ENCODE measurements around the gene SYCP3.
"Not testable (repeated sequence)": the region's sequence is repeated elsewhere in the genome, so short reads cannot be mapped to it uniquely, and the experiment has no call there.

The SYCP3 gene

GRCh38 chr12:101759396-101760047, 20.3 kb upstream of the SYCP3 start:
- no peak for DNase-seq (ENCODE audit: low spot score)

GRCh38 chr12:101750152-101750551, 10.9 kb upstream of the SYCP3 start:
- no peak for DNase-seq (ENCODE audit: low spot score)

GRCh38 chr12:101749657-101750056, 10.4 kb upstream of the SYCP3 start:
- no peak for DNase-seq (ENCODE audit: low spot score)

DNA sequence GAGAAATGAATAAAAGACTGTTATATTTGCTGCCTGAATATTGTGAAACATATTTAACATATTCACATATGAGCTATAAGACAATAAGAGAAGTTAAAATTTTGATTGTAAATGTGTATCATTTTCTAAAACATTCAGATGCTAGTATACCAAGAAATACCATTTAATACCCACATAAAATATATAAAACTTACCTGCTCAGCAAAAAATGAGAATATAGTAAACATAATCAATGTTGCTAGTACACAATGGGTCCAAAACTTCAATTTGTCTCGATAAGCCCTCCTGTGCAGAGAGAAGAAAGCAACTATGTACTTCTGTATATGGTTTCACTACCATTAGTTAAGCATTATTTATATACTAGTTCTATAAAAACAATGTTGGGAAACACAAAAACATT, 9.6 kb upstream of the SYCP3 start:
- DNase-seq (ENCODE audit: low spot score) = no peak

GRCh38 chr12:101747697-101748096, 8.4 kb upstream of the SYCP3 start:
- DNase-seq (ENCODE audit: low spot score) = no peak

DNA sequence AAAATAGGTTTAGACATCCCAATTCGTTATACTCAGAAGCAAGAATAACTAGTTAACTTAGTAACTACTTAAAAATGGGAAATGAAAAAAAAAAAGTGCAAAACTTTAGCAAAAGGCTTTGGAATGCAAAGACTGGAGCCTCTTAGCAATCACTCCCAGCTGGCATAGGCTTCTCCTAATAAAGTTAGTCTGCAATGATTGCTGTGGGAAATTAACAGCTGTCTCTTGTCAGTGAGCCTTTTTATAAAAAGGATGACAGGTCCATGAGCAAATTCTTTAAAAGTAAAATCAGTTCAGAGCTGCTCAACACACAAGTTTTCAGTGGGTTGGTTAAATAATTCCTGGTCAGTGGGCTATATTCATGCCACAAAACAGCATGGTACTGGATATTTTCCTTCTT, 7.4 kb upstream of the SYCP3 start:
- no peak for DNase-seq (ENCODE audit: low spot score)

DNA sequence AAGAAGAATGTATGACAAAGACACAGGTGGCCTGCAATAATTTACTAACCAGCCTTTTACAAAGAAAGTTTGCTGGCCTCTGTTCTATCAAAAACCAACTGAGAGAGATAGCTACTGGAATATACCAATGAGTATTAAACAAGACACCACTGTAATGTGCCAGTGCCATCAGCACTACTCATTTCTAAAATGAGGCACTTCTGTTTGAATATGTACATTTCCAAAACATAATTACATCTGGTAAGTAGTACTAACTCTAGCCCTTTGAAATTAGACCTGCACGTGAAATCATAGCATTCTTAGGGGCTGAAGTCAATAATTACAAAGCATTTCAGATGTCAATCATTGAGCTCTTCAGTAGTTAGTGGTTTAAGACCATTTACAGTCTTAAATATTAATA, 6.9 kb upstream of the SYCP3 start:
- DNase-seq (ENCODE audit: low spot score) = no peak

DNA sequence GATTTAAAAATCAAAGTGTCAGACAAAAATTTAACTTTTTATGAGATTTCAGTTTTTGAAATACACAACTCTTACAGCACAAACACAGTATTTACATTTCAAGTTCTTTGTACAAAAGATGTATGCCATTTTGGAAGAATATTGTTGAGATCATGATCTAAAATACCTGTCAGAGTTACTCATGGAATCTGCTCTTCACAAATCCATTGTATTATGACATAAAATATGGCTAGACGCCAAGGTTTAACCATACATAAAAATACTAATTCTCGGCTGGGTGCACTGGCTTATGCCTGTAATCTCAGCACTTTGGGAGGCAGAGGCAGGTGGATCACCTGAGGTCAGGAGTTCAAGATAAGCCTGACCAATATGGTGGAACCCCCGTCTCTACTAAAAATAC, 6.2 kb upstream of the SYCP3 start:
- DNase-seq (ENCODE audit: low spot score) = no peak

DNA sequence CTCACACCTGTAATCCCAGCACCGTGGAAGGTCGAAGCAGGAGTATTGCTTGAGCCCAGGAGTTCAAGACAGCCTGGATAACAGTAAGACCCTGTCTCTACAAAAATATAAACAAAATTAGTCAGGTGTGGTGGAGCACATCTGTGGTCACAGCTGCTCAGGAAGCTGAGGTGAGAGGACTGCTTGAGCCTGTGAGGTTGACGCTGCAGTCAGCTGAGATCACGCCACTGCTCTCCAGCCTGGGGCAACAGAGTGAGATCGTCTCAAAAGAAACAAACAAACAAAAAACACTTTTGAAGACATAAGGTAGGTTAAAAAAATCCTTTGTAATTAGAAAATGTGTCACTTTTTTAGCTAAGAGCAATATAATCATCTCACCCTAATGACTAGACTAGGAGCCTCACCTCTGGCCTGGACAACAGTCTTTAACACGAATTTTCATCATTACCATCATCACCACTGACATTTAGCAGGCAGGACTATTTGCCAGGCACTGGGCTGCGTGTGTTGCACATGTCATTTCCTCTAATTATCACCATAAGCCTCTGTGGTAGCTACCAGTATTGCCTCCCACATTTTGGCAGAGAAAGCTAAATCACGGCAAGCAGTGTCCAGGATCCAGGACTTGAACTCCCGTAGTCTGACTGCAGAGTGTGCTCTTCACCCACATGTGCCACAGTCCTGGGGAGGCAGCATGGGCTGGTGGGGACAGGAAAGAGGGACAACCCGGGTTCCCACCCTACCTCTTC, 4.6 kb upstream of the SYCP3 start:
- no peak for DNase-seq (ENCODE audit: low spot score)

GRCh38 chr12:101743242-101743641, 4.0 kb upstream of the SYCP3 start:
- DNase-seq (ENCODE audit: low spot score) = no peak

GRCh38 chr12:101740980-101741379, 1.7 kb upstream of the SYCP3 start:
- DNase-seq (ENCODE audit: low spot score) = no peak

GRCh38 chr12:101740566-101740965, 1.3 kb upstream of the SYCP3 start:
- no peak for DNase-seq (ENCODE audit: low spot score)

DNA sequence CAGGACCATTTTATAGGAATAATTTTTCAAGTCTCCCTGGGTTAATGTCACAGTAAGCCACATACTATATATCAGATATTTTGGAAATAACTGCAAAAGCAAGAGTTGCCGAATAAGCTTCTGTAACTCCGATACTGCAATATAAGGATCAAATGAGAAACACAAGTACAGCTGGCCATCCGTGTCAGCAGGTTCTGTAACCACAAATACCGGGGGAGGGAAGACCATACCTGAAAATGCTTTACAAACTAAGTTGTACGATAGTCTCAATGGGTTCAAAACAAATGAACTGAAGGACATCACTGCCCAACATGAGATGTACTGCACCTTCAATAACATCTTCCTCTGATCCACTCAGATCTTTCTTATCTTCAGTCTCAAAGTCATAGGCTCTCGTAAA, 1.8 kb downstream of the SYCP3 start:
- DNase-seq (ENCODE audit: low spot score) = no peak

- not testable (repeated sequence) for DNase-seq (ENCODE audit: low spot score)
Measured at GRCh38 chr12:101734482-101734881, 4.8 kb downstream of the SYCP3 start.

- no peak for DNase-seq (ENCODE audit: low spot score)
Measured at GRCh38 chr12:101733166-101733565, 6.1 kb downstream of the SYCP3 start.

DNA sequence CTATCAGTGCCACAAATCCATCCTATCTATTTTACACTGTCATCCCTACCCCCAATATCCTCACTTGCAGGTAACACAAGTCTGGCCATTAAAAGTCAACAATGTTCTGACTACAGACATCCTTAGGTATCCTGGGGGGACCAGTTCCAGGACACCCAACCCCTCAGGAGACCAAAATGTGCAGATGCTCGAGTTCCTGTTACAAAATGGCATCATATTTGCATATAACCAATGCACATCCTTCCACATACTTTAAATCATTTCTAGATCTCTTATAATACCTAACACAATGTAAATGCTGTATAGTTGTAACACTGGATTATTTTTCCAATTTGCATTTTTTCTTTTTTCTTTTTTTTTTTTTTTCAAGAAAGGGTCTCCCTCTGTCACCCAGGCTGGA, 6.9 kb downstream of the SYCP3 start:
- no peak for DNase-seq (ENCODE audit: low spot score)

- no peak for DNase-seq (ENCODE audit: low spot score)
Measured at GRCh38 chr12:101729842-101730241, 9.4 kb downstream of the SYCP3 start.

GRCh38 chr12:101727098-101727497, 12.2 kb downstream of the SYCP3 start:
- no peak for DNase-seq (ENCODE audit: low spot score)

DNA sequence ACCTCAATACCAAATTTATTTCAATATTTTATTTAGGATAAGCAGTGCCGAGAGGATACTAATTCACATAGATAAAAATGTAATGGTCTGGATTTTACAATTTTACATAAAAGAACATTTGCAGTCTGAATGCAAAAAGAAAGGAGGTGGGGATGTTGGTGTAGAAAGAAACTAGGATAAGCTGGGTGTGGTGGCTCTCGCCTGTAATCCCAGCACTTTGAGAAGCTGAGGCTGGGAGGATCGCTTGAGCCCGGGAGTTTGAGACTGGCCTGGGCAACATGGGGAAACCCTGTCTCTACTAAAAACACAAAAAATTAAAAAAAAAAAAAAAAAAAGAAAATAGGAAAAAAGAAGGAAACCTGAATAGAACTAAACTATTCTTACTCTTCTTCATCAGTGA, 16.9 kb downstream of the SYCP3 start:
- DNase-seq (ENCODE audit: low spot score) = no peak

DNA sequence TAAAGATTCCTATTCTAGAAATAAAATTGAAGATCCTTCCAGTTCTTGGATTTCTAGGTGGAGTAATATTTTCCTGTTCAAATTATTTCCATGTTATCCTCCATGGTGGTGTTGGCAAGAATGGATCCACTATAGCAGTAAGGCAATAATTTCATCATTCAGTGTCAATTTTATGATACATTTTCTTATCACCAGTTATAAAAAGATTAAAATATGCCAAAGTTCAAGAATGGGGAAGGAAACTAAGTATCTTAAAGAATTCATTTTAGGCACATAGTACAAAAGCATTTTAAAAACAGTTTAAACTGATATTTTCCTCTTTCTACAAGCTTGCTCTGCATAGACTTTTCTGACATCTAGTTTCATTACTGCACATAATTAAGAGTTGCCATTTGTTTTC, 19.1 kb downstream of the SYCP3 start:
- DNase-seq (ENCODE audit: low spot score) = no peak

DNA sequence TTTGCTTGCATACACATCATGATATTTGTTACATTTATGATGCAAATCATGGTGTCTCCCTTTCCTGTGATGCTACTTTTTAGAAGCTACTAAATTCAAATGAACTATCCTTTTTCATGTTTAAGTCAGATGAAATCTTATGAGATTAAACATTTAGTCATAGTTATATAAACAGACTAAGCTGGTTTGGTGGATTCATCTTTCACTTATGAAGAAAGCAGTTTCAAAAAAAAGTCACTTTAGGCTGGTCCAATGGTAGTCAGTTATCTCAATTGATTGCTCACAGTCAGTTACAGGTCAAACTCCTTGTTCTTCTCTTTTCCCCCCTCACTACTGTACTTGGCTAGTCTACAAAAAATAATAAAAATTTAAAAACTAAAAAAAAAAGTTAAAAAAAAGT, 19.7 kb downstream of the SYCP3 start:
- DNase-seq (ENCODE audit: low spot score) = no peak

DNA sequence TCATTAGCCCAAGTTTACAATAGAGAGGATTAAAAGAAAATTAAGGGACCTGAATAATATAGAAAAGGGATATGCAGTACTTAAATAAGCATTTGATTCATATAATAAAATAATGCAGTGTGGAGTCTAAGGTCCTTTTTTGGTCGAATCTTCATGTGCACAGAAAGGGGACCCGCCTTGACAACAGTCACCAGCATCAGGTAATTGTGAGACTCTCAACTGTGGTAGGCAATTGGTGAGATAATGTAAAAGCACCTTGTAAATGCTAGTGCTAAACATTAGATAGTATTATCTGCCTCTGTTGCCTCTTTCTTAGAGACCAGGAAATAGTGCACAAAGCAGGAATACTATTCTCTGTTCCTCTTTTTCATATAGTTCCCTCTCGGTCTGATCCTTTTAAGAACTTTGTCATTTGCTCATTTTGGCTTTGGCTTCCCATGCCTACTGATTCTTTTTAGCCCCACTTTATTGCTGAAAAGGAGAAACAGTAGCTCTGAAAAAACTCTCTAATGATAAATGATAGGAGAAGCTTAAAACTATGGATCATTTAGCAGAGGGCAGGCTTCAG, 24.3 kb downstream of the SYCP3 start:
- no peak for DNase-seq (ENCODE audit: low spot score)

DNA sequence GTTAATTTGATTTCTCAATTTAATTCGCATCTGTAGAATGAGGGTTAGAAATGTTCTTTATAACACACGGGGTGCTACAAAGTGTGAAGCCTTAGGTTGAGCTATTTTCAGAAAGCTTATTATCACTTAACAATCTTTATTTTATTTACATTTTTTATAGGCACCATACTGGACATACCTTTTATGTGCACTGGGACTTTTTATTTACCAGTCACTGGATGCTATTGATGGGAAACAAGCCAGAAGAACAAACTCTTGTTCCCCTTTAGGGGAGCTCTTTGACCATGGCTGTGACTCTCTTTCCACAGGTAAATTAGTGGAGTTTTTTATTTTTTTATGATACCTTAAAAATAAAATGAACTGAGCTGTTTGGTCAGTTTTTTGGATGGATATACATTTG, 25.3 kb downstream of the SYCP3 start:
- no peak for DNase-seq (ENCODE audit: low spot score)
